ENCODE measurements around the gene GLIPR1L2.
A peak's percentile ranks its signal among the peaks of the same experiment; 100 is the strongest.
"Not testable (repeated sequence)": the region's sequence is repeated elsewhere in the genome, so short reads cannot be mapped to it uniquely, and the experiment has no call there.

The GLIPR1L2 gene

DNA sequence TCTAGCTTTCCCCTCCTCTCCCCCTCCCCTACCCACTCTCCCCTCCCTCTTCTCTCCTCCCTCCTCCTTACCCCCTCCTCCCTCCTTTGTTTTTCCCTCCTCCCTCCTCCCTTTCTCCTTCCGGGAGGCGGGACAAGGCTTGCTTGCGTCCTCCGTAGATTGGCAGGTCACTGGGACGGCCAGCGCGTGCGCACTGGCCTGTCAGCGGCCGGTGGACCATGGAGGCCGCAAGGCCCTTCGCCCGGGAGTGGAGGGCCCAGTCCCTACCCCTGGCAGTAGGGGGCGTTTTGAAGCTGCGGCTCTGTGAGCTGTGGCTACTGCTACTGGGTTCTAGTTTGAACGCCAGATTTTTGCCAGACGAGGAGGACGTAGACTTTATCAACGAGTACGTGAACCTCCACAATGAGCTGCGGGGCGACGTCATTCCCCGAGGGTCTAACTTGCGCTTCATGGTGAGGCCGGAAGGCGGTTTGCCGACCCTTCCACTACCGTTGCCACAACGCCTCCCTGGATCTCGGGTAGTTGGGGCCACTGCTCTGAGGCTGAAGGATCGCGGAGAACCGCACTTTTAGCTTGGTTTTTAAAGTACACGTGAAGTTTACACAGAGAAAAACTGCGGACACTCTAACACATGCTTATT is at the start of gene GLIPR1L2:
GLIPR1L2 (plus strand) TSS at position 191 of the 640 bp plus-strand sequence; CDS start at position 219, 28 bp downstream.
- no peaks in the 10 kb centered on the region for H3K36me3 ChIP-seq (ENCODE audit: control insufficient read depth, insufficient read depth, low read length)
- H3K4me1 ChIP-seq (ENCODE audit: control insufficient read depth, insufficient read depth, low read length): peaks cover 15% of the 10 kb centered on the region; the same call in 1 of the 2 replicates
- no peaks in the 10 kb centered on the region for H3K9me3 ChIP-seq (ENCODE audit: control insufficient read depth, insufficient read depth, low read length)
- peak within 1 kb of the TSS; percentile 70 for H3K4me3 ChIP-seq (ENCODE audit: low read depth, low read length)
- H3K27me3 ChIP-seq (ENCODE audit: control insufficient read depth, insufficient read depth, low read length): no peaks in the 10 kb centered on the region
- peak within 1 kb of the TSS; percentile 60 for H3K27ac ChIP-seq (ENCODE audit: low read depth, low read length)
- peak within 1 kb of the TSS; percentile 70 for H3K9ac ChIP-seq (ENCODE audit: low read depth, low read length)

DNA sequence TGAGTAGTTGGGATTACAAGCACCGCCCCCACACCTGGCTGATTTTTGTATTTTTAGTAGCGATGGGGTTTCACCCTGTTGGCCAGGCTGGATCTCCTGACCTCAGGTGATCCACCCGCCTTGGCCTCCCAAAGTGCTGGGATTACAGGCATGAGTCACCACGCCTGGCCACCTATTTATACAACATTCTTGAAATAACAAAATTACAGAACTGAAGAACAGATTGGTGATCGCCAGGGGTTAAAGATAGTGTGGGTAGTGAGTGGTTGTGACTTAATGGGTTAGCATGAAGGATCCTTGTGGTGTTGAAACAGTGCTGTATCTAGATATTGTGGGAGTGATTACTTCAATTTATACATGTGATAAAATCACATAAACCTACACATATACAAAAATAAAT is 49.0 kb upstream of the GLIPR1L2 start:
- H3K27ac ChIP-seq (ENCODE audit: low read depth, low read length): no peak overlapping the region

DNA sequence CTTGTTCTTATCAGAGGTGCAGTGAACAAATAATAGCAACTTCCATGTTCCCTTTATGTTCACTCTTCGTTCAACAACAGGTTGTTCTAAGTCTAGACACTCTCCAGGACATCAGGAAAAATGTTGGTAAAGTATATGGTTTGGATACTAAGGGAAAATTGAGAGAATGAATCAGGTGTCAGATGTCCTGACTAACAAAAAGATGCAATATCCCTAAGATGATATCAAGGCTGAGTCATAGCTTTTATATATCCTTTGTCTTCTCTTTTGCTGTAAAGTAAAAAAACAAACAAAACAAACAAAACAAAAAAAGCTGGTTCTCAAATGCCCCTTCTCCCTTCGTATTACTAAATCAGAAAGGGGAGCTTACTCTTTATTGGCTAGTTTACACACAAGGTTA is 45.4 kb upstream of the GLIPR1L2 start:
- no peak overlapping the region for H3K27ac ChIP-seq (ENCODE audit: low read depth, low read length)

More for the DNA sequence above, 49.0 kb upstream of the GLIPR1L2 start:
- Histone ChIP-seq H3K4me1 (ENCODE audit: control insufficient read depth, insufficient read depth, low read length) (no peaks in the 10 kb centered on the region), H3K9ac (ENCODE audit: low read depth, low read length) (no peak overlapping the region), H3K9me3 (ENCODE audit: control insufficient read depth, insufficient read depth, low read length) (no peaks in the 10 kb centered on the region), H3K36me3 (ENCODE audit: control insufficient read depth, insufficient read depth, low read length) (no peaks in the 10 kb centered on the region), H3K27me3 (ENCODE audit: control insufficient read depth, insufficient read depth, low read length) (no peaks in the 10 kb centered on the region), H3K4me3 (ENCODE audit: low read depth, low read length) (no peak overlapping the region)

GRCh38 chr12:75346215-75346614 is 44.7 kb upstream of the GLIPR1L2 start:
- H3K4me1 ChIP-seq (ENCODE audit: control insufficient read depth, insufficient read depth, low read length); H3K36me3 ChIP-seq (ENCODE audit: control insufficient read depth, insufficient read depth, low read length); H3K27me3 ChIP-seq (ENCODE audit: control insufficient read depth, insufficient read depth, low read length); H3K27ac ChIP-seq (ENCODE audit: low read depth, low read length); H3K9me3 ChIP-seq (ENCODE audit: control insufficient read depth, insufficient read depth, low read length); H3K9ac ChIP-seq (ENCODE audit: low read depth, low read length); H3K4me3 ChIP-seq (ENCODE audit: low read depth, low read length): not testable (repeated sequence)

More for the DNA sequence above, 45.4 kb upstream of the GLIPR1L2 start:
- Histone ChIP-seq H3K36me3 (ENCODE audit: control insufficient read depth, insufficient read depth, low read length) (no peaks in the 10 kb centered on the region), H3K27me3 (ENCODE audit: control insufficient read depth, insufficient read depth, low read length) (no peaks in the 10 kb centered on the region), H3K9me3 (ENCODE audit: control insufficient read depth, insufficient read depth, low read length) (no peaks in the 10 kb centered on the region), H3K9ac (ENCODE audit: low read depth, low read length) (no peak overlapping the region), H3K4me1 (ENCODE audit: control insufficient read depth, insufficient read depth, low read length) (no peaks in the 10 kb centered on the region), H3K4me3 (ENCODE audit: low read depth, low read length) (no peak overlapping the region)

- H3K4me1 ChIP-seq (ENCODE audit: control insufficient read depth, insufficient read depth, low read length): no peaks in the 10 kb centered on the region
- peaks cover 3% of the 10 kb centered on the region; the same call in 1 of the 2 replicates for H3K9me3 ChIP-seq (ENCODE audit: control insufficient read depth, insufficient read depth, low read length)
- no peaks in the 10 kb centered on the region for H3K27me3 ChIP-seq (ENCODE audit: control insufficient read depth, insufficient read depth, low read length)
- no peak overlapping the region for H3K27ac ChIP-seq (ENCODE audit: low read depth, low read length)
- H3K4me3 ChIP-seq (ENCODE audit: low read depth, low read length): no peak overlapping the region
- no peaks in the 10 kb centered on the region for H3K36me3 ChIP-seq (ENCODE audit: control insufficient read depth, insufficient read depth, low read length)
- H3K9ac ChIP-seq (ENCODE audit: low read depth, low read length): no peak overlapping the region
Observed at GRCh38 chr12:75349946-75350345, 40.9 kb upstream of the GLIPR1L2 start.

DNA sequence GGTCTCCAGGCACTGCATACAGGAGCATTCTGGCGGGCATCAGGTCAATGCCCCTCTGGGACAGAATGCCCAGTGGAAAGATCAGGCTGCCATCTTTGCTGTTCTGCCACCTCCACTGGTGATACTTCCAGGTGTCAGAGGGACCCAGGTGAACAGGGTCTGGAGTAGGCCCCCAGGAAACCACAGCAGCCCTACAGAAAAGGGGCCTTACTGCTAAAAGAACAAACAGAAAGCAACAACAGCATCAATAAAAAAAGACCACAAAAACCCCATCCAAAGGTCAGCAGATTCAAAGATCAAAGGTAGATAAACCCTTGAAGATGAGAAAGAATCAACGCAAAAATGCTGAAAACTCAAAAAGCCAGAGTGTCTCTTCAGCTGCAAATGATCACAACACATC is 40.5 kb upstream of the GLIPR1L2 start:
- H3K9ac ChIP-seq (ENCODE audit: low read depth, low read length): no peak overlapping the region
- no peak overlapping the region for H3K27ac ChIP-seq (ENCODE audit: low read depth, low read length)
- no peaks in the 10 kb centered on the region for H3K4me1 ChIP-seq (ENCODE audit: control insufficient read depth, insufficient read depth, low read length)
- no peak overlapping the region for H3K4me3 ChIP-seq (ENCODE audit: low read depth, low read length)
- H3K36me3 ChIP-seq (ENCODE audit: control insufficient read depth, insufficient read depth, low read length): no peaks in the 10 kb centered on the region
- H3K9me3 ChIP-seq (ENCODE audit: control insufficient read depth, insufficient read depth, low read length): peaks cover 3% of the 10 kb centered on the region
- H3K27me3 ChIP-seq (ENCODE audit: control insufficient read depth, insufficient read depth, low read length): no peaks in the 10 kb centered on the region

DNA sequence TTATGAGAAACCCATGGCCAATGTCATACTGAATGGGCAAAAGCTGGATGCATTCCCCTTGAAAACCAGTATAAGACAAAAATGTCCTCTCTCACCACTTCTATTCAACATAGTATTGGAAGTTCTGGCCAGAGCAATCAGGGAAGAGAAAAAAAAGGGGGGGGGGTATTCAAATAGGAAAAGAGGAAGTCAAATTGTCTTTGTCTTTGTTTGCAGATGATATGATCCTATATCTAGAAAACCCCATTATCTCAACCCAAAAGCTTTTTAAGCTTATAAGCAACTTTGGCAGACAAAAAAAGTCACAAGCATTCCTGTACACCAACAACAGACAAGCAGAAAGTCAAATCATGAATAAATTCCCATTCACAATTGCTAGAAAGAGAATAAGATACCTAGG is 36.9 kb upstream of the GLIPR1L2 start:
- no peak overlapping the region for H3K9ac ChIP-seq (ENCODE audit: low read depth, low read length)
- no peak overlapping the region for H3K27ac ChIP-seq (ENCODE audit: low read depth, low read length)
- H3K9me3 ChIP-seq (ENCODE audit: control insufficient read depth, insufficient read depth, low read length): peaks cover 3% of the 10 kb centered on the region
- H3K27me3 ChIP-seq (ENCODE audit: control insufficient read depth, insufficient read depth, low read length): no peaks in the 10 kb centered on the region
- H3K36me3 ChIP-seq (ENCODE audit: control insufficient read depth, insufficient read depth, low read length): no peaks in the 10 kb centered on the region
- no peaks in the 10 kb centered on the region for H3K4me1 ChIP-seq (ENCODE audit: control insufficient read depth, insufficient read depth, low read length)
- no peak overlapping the region for H3K4me3 ChIP-seq (ENCODE audit: low read depth, low read length)

DNA sequence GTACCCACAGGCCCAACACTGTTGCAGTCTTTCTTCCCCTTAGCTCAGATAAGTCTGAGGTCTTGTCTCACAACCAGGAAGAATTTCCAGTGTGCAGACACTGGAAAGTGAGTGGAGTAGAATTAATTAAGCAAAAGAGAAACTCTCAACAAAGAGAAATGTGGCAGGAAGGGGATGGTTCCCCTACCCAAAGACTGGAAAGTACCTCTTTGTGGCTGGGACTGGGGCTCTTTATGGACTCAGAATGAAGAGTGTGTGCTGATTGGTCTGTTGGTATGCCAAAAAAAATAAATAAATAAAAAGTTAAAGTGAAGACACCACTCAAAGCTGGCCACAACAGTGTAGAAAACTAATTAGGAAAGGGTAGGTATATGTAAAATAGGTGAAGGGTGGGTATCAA is 30.0 kb upstream of the GLIPR1L2 start:
- H3K4me3 ChIP-seq (ENCODE audit: low read depth, low read length): no peak overlapping the region
- no peak overlapping the region for H3K27ac ChIP-seq (ENCODE audit: low read depth, low read length)
- peaks cover 14% of the 10 kb centered on the region for H3K4me1 ChIP-seq (ENCODE audit: control insufficient read depth, insufficient read depth, low read length)
- no peak overlapping the region for H3K9ac ChIP-seq (ENCODE audit: low read depth, low read length)
- no peaks in the 10 kb centered on the region for H3K27me3 ChIP-seq (ENCODE audit: control insufficient read depth, insufficient read depth, low read length)
- no peaks in the 10 kb centered on the region for H3K36me3 ChIP-seq (ENCODE audit: control insufficient read depth, insufficient read depth, low read length)
- peaks cover 4% of the 10 kb centered on the region; the same call in 1 of the 2 replicates for H3K9me3 ChIP-seq (ENCODE audit: control insufficient read depth, insufficient read depth, low read length)

DNA sequence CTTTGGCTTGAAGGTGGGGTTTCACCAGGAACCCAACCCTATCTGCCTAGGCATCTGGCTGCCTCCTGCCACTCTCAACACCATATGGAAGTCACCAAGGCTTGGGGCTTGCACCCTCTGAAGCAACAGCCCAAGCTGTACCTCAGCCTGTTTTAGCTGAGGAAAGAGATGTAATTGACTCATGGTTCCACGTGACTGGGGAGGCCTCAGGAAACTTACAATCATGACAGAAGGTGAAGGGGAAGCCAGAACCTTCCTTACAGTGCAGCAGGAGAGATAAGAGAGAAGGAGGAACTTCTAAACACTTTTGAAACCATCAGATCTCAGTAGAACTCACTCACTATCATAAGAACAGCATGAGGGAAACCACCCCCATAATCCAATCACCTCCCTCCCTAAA is 29.5 kb upstream of the GLIPR1L2 start:
- H3K4me3 ChIP-seq (ENCODE audit: low read depth, low read length): no peak overlapping the region
- peaks cover 19% of the 10 kb centered on the region for H3K4me1 ChIP-seq (ENCODE audit: control insufficient read depth, insufficient read depth, low read length)
- no peaks in the 10 kb centered on the region for H3K36me3 ChIP-seq (ENCODE audit: control insufficient read depth, insufficient read depth, low read length)
- no peak overlapping the region for H3K27ac ChIP-seq (ENCODE audit: low read depth, low read length)
- H3K9me3 ChIP-seq (ENCODE audit: control insufficient read depth, insufficient read depth, low read length): peaks cover 4% of the 10 kb centered on the region; the same call in 1 of the 2 replicates
- no peak overlapping the region for H3K9ac ChIP-seq (ENCODE audit: low read depth, low read length)
- no peaks in the 10 kb centered on the region for H3K27me3 ChIP-seq (ENCODE audit: control insufficient read depth, insufficient read depth, low read length)

GRCh38 chr12:75364919-75365318 is 26.0 kb upstream of the GLIPR1L2 start:
- H3K4me1 ChIP-seq (ENCODE audit: control insufficient read depth, insufficient read depth, low read length): peaks cover 37% of the 10 kb centered on the region
- H3K36me3 ChIP-seq (ENCODE audit: control insufficient read depth, insufficient read depth, low read length): no peaks in the 10 kb centered on the region
- H3K27me3 ChIP-seq (ENCODE audit: control insufficient read depth, insufficient read depth, low read length): no peaks in the 10 kb centered on the region
- H3K9me3 ChIP-seq (ENCODE audit: control insufficient read depth, insufficient read depth, low read length): peaks cover 4% of the 10 kb centered on the region; the same call in 1 of the 2 replicates
- peak overlapping the region; percentile 21 for H3K27ac ChIP-seq (ENCODE audit: low read depth, low read length)
- H3K9ac ChIP-seq (ENCODE audit: low read depth, low read length): no peak overlapping the region
- H3K4me3 ChIP-seq (ENCODE audit: low read depth, low read length): no peak overlapping the region

GRCh38 chr12:75366629-75367028 is 24.3 kb upstream of the GLIPR1L2 start:
- peaks cover 37% of the 10 kb centered on the region for H3K4me1 ChIP-seq (ENCODE audit: control insufficient read depth, insufficient read depth, low read length)
- no peaks in the 10 kb centered on the region for H3K36me3 ChIP-seq (ENCODE audit: control insufficient read depth, insufficient read depth, low read length)
- H3K27me3 ChIP-seq (ENCODE audit: control insufficient read depth, insufficient read depth, low read length): no peaks in the 10 kb centered on the region
- H3K9me3 ChIP-seq (ENCODE audit: control insufficient read depth, insufficient read depth, low read length): peaks cover 4% of the 10 kb centered on the region; the same call in 1 of the 2 replicates
- peak overlapping the region; percentile 93 for H3K27ac ChIP-seq (ENCODE audit: low read depth, low read length)
- 0 out of 2 replicates have a peak overlapping the region, but pooled peaks have one; percentile 11 for H3K9ac ChIP-seq (ENCODE audit: low read depth, low read length)
- peak overlapping the region; percentile 53 for H3K4me3 ChIP-seq (ENCODE audit: low read depth, low read length)
